Breast epithelium (tissue), 4 donors: ENCODE measurements around the gene ATP2B1. TPM values are rescaled to one million over a fixed set of nuclear protein-coding genes. Genes with fewer than 3 reads are reported as not detected.

ENCODE experiments used
- DNase-seq, 2 donors: peaks; one replicate each; pipeline ENCODE4 v3.0.0-alpha.2; 2019; ENCODE audit warnings: low spot score in 2 of 2
- H3K27ac ChIP-seq, 2 donors: fragments of 200-600 bp; sonication (generic) in 1 of 2; one replicate each; pipeline ENCODE4 v1.5.1; 2016 to 2019; ENCODE audit warnings: mild to moderate bottlenecking in 1 of 2
- H3K27me3 ChIP-seq, 2 donors: fragments of 200-600 bp; sonication (generic) in 1 of 2; one replicate each; pipeline versions ENCODE4 v1.5.1 to v1.6.0; 2017 to 2019; ENCODE audit warnings: control low read depth in 1 of 2, mild to moderate bottlenecking in 1 of 2
- H3K36me3 ChIP-seq: fragments of 200-600 bp; one replicate; pipeline ENCODE4 v1.5.1; 2019
- H3K4me1 ChIP-seq, 2 donors: fragments of 200-600 bp; sonication (generic); one replicate each; pipeline ENCODE4 v1.5.1; 2016 to 2019; ENCODE audit warnings: control low read depth in 1 of 2
- H3K4me3 ChIP-seq, 3 donors: fragments of 200-600 bp; sonication (generic); 1 replicate in 2 of 3; 2 replicates in 1 of 3; pipeline ENCODE4 v1.5.1; 2016 to 2019; ENCODE audit warnings: mild to moderate bottlenecking in 3 of 3, moderate library complexity in 2 of 3
- H3K9me3 ChIP-seq, 2 donors: fragments of 200-600 bp; sonication (generic) in 1 of 2; one replicate each; pipeline ENCODE4 v1.5.1; 2016 to 2019; ENCODE audit warnings: control low read depth in 1 of 2
- POLR2A ChIP-seq: fragments of 450-650 bp; IDR thresholded peaks from one replicate; pipeline ENCODE4 v1.6.1; 2016; ENCODE audit warnings: antibody characterized with exemption, mild to moderate bottlenecking, moderate library complexity
- POLR2AphosphoS5 ChIP-seq, 3 donors: sonication (generic); formaldehyde crosslinking; IDR thresholded peaks; one replicate each; pipeline ENCODE4 v1.6.1; 2017; ENCODE audit warnings: antibody characterized with exemption in 3 of 3
- intact Hi-C: fragments of 100-400 bp; cut with DNase I; formaldehyde crosslinking; loops from one replicate; pipeline ENCODE4 v1.15.1; 2023; ENCODE audit warnings: low total_unique reads
- total RNA-seq, 3 donors: library from RNA; depleted of rRNA; stranded (reverse); fragments of >200 nt; gene quantifications; one replicate each; pipeline ENCODE4 v1.1.0, GENCODE V29; 2016
- TF ChIP-seq, protein P1 (sequence below), 3 donors: fragments of 450-650 bp; IDR thresholded peaks; one replicate each; pipeline ENCODE4 v1.5.1; 2016 to 2017; ENCODE audit warnings: antibody characterized with exemption in 3 of 3, mild to moderate bottlenecking in 3 of 3, moderate library complexity in 3 of 3

Gene ATP2B1
- total RNA-seq, 3 donors from 2014 or later, result 40.3 to 76.8 (median 54.6) TPM

DNA sequence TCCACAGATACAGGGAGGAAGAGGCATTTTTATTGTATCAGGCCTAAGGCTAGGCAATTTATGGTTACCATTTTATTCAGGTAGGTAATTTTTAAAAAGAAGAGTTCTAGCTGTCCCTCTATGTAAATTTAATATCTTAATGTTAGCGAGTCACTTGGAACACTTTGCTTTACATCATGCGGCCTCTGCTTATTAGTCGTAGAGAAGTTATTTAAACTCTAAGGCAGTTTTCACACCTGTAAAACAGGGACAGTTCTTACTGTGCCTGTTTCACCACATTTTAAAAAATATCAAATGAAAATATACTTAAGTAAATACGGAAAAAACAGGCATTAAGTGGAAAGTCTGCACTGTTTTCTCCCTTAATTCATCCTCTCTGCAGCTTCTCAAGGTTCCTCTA is 111.4 kb downstream of the ATP2B1 start:
- H3K27ac ChIP-seq, result no peak overlapping the region
- H3K36me3 ChIP-seq, result no peaks in the 10 kb centered on the region
- H3K4me1 ChIP-seq, result no peaks in the 10 kb centered on the region
- H3K27me3 ChIP-seq, result no peaks in the 10 kb centered on the region
- DNase-seq, result no peak
- TF ChIP-seq POLR2AphosphoS5 (IDR thresholded peaks at IDR 0.05), result no peak
- no peak for TF ChIP-seq POLR2A
- TF ChIP-seq, protein P1, sequence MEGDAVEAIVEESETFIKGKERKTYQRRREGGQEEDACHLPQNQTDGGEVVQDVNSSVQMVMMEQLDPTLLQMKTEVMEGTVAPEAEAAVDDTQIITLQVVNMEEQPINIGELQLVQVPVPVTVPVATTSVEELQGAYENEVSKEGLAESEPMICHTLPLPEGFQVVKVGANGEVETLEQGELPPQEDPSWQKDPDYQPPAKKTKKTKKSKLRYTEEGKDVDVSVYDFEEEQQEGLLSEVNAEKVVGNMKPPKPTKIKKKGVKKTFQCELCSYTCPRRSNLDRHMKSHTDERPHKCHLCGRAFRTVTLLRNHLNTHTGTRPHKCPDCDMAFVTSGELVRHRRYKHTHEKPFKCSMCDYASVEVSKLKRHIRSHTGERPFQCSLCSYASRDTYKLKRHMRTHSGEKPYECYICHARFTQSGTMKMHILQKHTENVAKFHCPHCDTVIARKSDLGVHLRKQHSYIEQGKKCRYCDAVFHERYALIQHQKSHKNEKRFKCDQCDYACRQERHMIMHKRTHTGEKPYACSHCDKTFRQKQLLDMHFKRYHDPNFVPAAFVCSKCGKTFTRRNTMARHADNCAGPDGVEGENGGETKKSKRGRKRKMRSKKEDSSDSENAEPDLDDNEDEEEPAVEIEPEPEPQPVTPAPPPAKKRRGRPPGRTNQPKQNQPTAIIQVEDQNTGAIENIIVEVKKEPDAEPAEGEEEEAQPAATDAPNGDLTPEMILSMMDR (IDR thresholded peaks at IDR 0.05), result no peak
- H3K4me3 ChIP-seq, result no peak overlapping the region
- H3K9me3 ChIP-seq, result no peaks in the 10 kb centered on the region
- intact Hi-C loops, result no loop called here

DNA sequence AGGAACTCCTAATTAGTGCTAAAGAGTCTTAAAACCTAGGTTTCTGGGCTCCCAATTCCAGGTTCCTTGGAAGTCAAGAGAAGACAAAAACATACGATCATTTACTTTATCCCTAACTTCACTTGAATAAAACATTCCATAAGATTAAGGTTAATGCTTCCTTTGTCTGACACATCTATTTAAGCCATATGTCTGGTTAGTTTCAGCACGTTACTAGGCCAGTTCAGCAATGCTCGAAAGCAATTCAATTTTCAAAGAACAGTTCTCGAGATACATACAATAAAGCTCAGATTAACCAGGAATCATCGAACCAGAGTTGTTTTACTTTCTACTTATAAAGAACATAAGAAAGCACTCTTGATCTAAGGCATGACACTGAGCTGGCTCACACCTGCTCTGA is 114.8 kb downstream of the ATP2B1 start:
- no peaks in the 10 kb centered on the region for H3K36me3 ChIP-seq
- TF ChIP-seq POLR2A (no peak), POLR2AphosphoS5 (IDR thresholded peaks at IDR 0.05) (no peak)
- TF ChIP-seq, protein P1 (IDR thresholded peaks at IDR 0.05), result no peak
- intact Hi-C loops, result no loop called here
- H3K4me3 ChIP-seq, result no peak overlapping the region
- no peak for DNase-seq
- H3K27me3 ChIP-seq, result no peaks in the 10 kb centered on the region
- H3K4me1 ChIP-seq, result no peaks in the 10 kb centered on the region
- H3K27ac ChIP-seq, result no peak overlapping the region
- no peaks in the 10 kb centered on the region for H3K9me3 ChIP-seq

DNA sequence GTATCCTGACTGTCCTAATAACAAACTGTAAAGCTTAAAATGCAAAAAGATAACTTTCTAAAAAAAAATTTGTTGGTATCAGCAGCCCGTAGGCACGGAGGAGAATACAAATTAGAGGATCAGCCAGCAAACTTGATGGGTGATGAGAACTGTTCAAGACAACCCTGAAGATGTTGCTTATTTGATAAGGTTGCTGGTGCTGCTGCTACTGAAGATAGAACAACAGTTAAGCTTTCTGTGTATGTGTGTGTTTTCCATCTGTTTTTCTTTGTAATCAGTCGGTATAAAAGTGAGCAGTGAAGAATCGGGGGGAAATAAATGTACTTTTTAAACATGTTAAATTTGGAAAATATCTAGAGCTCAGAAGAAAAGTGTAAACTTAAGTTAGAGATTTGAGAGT is 115.4 kb downstream of the ATP2B1 start:
- H3K27ac ChIP-seq, result no peak overlapping the region
- TF ChIP-seq POLR2A, result no peak
- no peak for TF ChIP-seq POLR2AphosphoS5 (IDR thresholded peaks at IDR 0.05)
- TF ChIP-seq, protein P1 (IDR thresholded peaks at IDR 0.05), result no peak
- H3K9me3 ChIP-seq, result no peaks in the 10 kb centered on the region
- no peaks in the 10 kb centered on the region for H3K4me1 ChIP-seq
- intact Hi-C loops, result no loop called here
- no peak for DNase-seq
- no peaks in the 10 kb centered on the region for H3K36me3 ChIP-seq
- no peak overlapping the region for H3K4me3 ChIP-seq
- no peaks in the 10 kb centered on the region for H3K27me3 ChIP-seq

DNA sequence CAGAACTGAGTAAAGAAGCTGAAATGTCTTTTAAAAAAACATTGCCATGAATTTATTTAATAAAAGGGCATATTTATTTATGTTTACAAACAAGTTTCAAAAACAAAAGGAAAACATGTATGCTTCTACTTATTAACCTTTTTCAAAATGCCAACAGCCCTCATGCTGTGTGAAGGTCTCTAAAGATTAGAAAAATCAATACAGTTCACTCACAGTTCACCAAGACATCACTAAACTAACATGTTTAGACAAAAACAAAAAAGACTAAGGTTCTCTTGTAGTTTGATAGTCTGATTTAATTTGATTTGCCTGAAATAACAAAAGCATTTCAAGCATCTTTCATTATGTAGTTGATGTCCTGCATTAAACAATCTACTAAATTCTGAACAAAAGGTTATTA is 118.9 kb downstream of the ATP2B1 start:
- intact Hi-C loops, result no loop called here
- no peaks in the 10 kb centered on the region for H3K36me3 ChIP-seq
- H3K9me3 ChIP-seq, result no peaks in the 10 kb centered on the region
- DNase-seq, result no peak
- H3K27me3 ChIP-seq, result no peaks in the 10 kb centered on the region
- no peak for TF ChIP-seq POLR2A
- no peak overlapping the region for H3K4me3 ChIP-seq
- no peaks in the 10 kb centered on the region for H3K4me1 ChIP-seq
- no peak overlapping the region for H3K27ac ChIP-seq

DNA sequence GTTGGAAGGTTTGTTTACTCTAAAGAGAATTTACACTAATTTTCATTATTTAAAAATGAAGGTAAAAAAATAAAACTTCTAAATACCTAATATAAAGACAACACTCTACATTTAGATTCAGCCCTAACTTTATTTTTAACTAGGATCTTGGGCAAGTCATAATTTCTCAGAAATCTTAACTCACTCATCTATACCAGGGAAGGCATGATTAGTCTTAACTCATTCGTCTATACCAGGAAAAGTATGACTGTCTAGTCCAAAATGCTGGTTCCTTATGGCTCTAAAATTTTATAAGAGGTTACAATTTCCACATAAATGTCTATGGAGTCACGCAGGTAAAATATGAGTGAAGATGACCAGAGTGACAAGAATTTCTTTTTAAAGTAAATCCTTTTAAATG is 130.1 kb downstream of the ATP2B1 start:
- no peaks in the 10 kb centered on the region for H3K36me3 ChIP-seq
- no peak for DNase-seq
- H3K27ac ChIP-seq, result no peak overlapping the region
- TF ChIP-seq, protein P1 (IDR thresholded peaks at IDR 0.05), result no peak
- TF ChIP-seq POLR2A, result no peak
- no peak for TF ChIP-seq POLR2AphosphoS5 (IDR thresholded peaks at IDR 0.05)
- no peaks in the 10 kb centered on the region for H3K9me3 ChIP-seq
- no peak overlapping the region for H3K4me3 ChIP-seq
- intact Hi-C loops, result no loop called here
- no peaks in the 10 kb centered on the region for H3K4me1 ChIP-seq
- H3K27me3 ChIP-seq, result no peaks in the 10 kb centered on the region
